ENCODE data around the gene CCL13.

CCL13 gene

GRCh38 chr17:34357398-34357797 lies 1.1 kb downstream of the CCL13 start:
- H2AFZ ChIP-seq (ENCODE audit: low read length): no peak overlapping the region
- H3K9me2 ChIP-seq (replicated peaks; ENCODE audit: low read depth, low read length): no peaks in the 10 kb centered on the region
- no peak overlapping the region for H3K4me2 ChIP-seq (ENCODE audit: low read depth, low read length, poor library complexity, severe bottlenecking)
- no peaks in the 10 kb centered on the region for H4K20me1 ChIP-seq (ENCODE audit: insufficient read depth, low read length, poor library complexity, severe bottlenecking)
- no peaks in the 10 kb centered on the region for H3K9me3 ChIP-seq (ENCODE audit: insufficient read depth, low read depth, low read length)
- H3K79me2 ChIP-seq (ENCODE audit: insufficient read depth, low read length): no peaks in the 10 kb centered on the region
- peaks cover 25% of the 10 kb centered on the region for H3K4me1 ChIP-seq (ENCODE audit: insufficient read depth, low read length, poor library complexity, severe bottlenecking)
- no peak overlapping the region for H3K9ac ChIP-seq (ENCODE audit: low read depth, low read length, poor library complexity, severe bottlenecking)
- no peak overlapping the region for H3K4me3 ChIP-seq (ENCODE audit: low read length, poor library complexity, severe bottlenecking)
- peak; percentile 45 for TF ChIP-seq CTCF (conservative IDR thresholded peaks at IDR 0.05; ENCODE audit: low read length)
- no peak for TF ChIP-seq EZH2phosphoT487 (IDR thresholded peaks at IDR 0.05; ENCODE audit: borderline replicate concordance)
- H3K27me3 ChIP-seq (ENCODE audit: insufficient read depth, low read length, poor library complexity, severe bottlenecking): no peaks in the 10 kb centered on the region
- H3K36me3 ChIP-seq (ENCODE audit: insufficient read depth, low read length): no peaks in the 10 kb centered on the region
- H3F3A ChIP-seq (ENCODE audit: low read depth): no peaks in the 10 kb centered on the region

- no peak overlapping the region for H2AFZ ChIP-seq (ENCODE audit: low read length)
- H3K9me3 ChIP-seq (ENCODE audit: insufficient read depth, low read depth, low read length): no peaks in the 10 kb centered on the region
- H4K20me1 ChIP-seq (ENCODE audit: insufficient read depth, low read length, poor library complexity, severe bottlenecking): no peaks in the 10 kb centered on the region
- peaks cover 37% of the 10 kb centered on the region for H3K4me1 ChIP-seq (ENCODE audit: insufficient read depth, low read length, poor library complexity, severe bottlenecking)
- no peak overlapping the region for H3K9ac ChIP-seq (ENCODE audit: low read depth, low read length, poor library complexity, severe bottlenecking)
- no peak overlapping the region for H3K4me2 ChIP-seq (ENCODE audit: low read depth, low read length, poor library complexity, severe bottlenecking)
- H3K9me2 ChIP-seq (replicated peaks; ENCODE audit: low read depth, low read length): no peaks in the 10 kb centered on the region
- no peaks in the 10 kb centered on the region for H3F3A ChIP-seq (ENCODE audit: low read depth)
- TF ChIP-seq EZH2phosphoT487 (IDR thresholded peaks at IDR 0.05; ENCODE audit: borderline replicate concordance) (no peak), CTCF (conservative IDR thresholded peaks at IDR 0.05; ENCODE audit: low read length) (no peak)
- no peaks in the 10 kb centered on the region for H3K27me3 ChIP-seq (ENCODE audit: insufficient read depth, low read length, poor library complexity, severe bottlenecking)
- H3K36me3 ChIP-seq (ENCODE audit: insufficient read depth, low read length): no peaks in the 10 kb centered on the region
- H3K79me2 ChIP-seq (ENCODE audit: insufficient read depth, low read length): no peaks in the 10 kb centered on the region
- H3K4me3 ChIP-seq (ENCODE audit: low read length, poor library complexity, severe bottlenecking): no peak overlapping the region
Measured at GRCh38 chr17:34358631-34359030, 2.4 kb downstream of the CCL13 start.

GRCh38 chr17:34360601-34361270 lies 4.5 kb downstream of the CCL13 start:
- Histone ChIP-seq H3K4me1 (ENCODE audit: insufficient read depth, low read length, poor library complexity, severe bottlenecking) (peaks cover 58% of the 10 kb centered on the region), H3K4me2 (ENCODE audit: low read depth, low read length, poor library complexity, severe bottlenecking) (peak overlapping the region; percentile 50), H3K36me3 (ENCODE audit: insufficient read depth, low read length) (no peaks in the 10 kb centered on the region), H4K20me1 (ENCODE audit: insufficient read depth, low read length, poor library complexity, severe bottlenecking) (no peaks in the 10 kb centered on the region), H3K79me2 (ENCODE audit: insufficient read depth, low read length) (no peaks in the 10 kb centered on the region), H3K9ac (ENCODE audit: low read depth, low read length, poor library complexity, severe bottlenecking) (peak overlapping the region; percentile 61), H2AFZ (ENCODE audit: low read length) (peak overlapping the region; percentile 11; the same call in 1 of the 2 replicates), H3K4me3 (ENCODE audit: low read length, poor library complexity, severe bottlenecking) (peak overlapping the region; percentile 34), H3F3A (ENCODE audit: low read depth) (peaks cover 10% of the 10 kb centered on the region), H3K9me3 (ENCODE audit: insufficient read depth, low read depth, low read length) (no peaks in the 10 kb centered on the region), H3K27me3 (ENCODE audit: insufficient read depth, low read length, poor library complexity, severe bottlenecking) (no peaks in the 10 kb centered on the region), H3K9me2 (replicated peaks; ENCODE audit: low read depth, low read length) (no peaks in the 10 kb centered on the region)
- TF ChIP-seq CTCF (conservative IDR thresholded peaks at IDR 0.05; ENCODE audit: low read length) (no peak), EZH2phosphoT487 (IDR thresholded peaks at IDR 0.05; ENCODE audit: borderline replicate concordance) (no peak)
